ENCODE measurements around the gene DNM1.

DNM1 gene

DNA sequence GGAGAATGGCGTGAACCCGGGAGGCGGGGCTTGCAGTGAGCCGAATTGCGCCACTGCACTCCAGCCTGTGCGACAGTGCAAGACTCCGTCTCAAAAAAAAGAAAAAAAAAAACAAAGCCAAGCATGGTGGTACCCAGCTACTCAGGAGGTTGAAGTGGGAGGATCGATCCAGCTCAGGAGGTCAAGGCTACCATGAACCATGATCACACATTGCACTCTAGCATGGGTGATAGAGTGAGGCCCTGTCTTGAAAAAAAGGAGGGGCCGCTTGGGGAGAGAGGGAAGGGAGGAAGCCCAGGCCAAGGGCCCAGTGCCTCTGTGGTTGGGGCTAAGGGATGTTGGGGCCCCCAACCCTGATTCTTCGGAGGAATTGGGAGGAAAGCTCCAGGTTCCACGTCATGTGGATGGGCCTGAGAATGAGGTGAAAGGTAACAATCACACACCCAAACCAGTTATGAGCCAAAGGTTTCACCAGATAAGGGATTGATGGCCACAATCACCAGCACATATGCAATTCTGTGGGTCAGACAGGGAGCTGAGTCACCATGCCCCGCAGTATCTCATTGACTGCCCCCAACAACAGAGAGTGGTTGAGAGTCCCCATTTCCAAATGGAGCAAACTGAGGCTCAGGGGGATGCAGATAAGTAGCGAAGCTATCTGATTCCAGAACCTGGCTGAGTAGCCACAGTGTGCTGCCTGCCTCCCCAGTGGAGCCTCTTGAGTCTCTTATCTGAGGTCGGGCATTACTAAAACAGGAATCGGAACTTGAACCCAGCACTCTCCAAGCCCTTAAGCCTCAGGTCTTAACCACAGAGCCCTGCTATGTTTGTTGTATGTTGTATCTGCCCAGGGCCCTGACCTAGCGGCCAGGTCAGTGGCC lies 93.4 kb downstream of the DNM1 start:
- DNase-seq: no peak
- intact Hi-C loops (cut with DNase I): loop anchor here (5.0 kb wide), 1 partner anchor 116 kb away; no protein-coding TSS in a partner anchor

DNA sequence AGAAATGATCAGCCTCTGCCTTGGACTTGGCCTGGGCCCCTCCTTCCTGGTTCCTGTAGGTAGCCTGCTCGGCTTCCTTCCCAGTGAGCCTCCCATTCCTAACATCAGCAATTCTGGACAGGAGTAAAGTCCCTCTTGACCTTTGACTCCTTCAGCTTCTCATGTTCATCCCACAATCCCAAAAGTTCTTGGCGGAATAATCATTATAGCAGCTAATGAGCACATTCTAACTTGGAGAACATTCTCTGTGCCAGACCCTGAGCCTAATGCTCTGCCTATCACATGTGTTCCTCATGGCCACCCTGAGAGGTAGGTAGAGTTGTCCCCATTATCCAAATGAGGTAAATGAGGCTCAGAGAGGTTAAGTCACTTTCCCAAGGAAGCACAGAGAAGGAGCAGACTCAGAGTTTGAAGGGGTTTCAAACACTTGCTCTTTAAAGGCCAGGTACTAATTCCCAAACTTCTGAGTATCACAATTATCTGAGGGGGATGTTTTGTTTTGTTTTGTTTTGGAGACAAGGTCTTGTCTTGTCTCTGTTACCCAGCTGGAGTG lies 94.1 kb downstream of the DNM1 start:
- no peak for DNase-seq
- intact Hi-C loops (cut with DNase I): loop anchor here (5.0 kb wide), 1 partner anchor 115 kb away; no protein-coding TSS in a partner anchor

- no peak for DNase-seq
- intact Hi-C loops (cut with DNase I): loop anchor here (5.0 kb wide), 1 partner anchor 113 kb away; no protein-coding TSS in a partner anchor
Measured at GRCh38 chr9:128298535-128299482, 95.6 kb downstream of the DNM1 start.

DNA sequence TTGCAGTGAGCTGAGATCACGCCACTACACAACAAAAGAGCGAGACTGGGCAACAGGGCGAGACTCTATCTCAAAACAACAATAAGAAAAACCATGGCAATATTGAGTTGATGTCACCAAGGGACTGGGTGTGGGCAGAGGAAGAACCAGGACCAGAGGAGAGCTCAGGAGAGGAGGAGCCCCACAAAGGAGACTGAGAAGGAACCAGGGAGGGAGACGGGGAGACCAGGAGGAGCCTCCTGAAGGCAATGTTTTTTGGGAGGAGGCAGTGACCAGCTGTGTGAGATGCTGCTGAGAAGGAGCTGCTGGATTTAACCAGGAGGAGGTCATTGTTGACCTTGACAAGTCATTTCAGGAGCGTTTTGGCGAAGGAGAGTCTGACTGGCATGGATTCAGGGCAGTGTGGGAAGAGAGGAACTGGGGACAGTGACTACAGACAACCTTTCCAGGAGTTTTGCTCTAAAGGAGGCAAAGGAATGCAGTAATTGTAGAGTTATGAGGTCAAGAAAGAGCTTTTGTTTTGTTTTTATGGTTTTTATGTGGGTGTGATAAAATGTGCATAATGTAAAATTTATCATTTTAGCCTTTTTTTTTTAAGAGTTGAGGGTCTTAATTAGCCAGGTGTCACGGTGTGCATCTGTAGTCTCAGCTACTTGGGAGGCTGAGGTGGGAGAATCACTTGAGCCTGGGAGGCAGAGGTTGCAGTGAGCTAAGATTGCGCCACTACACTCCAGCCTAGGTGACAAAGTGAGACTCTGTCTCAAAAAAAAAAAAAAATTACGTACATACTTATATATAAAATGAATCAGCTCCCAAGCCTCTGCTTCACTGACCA lies 101.2 kb downstream of the DNM1 start:
- DNase-seq: no peak
- intact Hi-C loops (cut with DNase I): no loop called here
